Thoracic aorta endothelial cell (primary cell): ENCODE results near the gene ARL6IP4. TPM values are rescaled to one million over a fixed set of nuclear protein-coding genes. Genes with fewer than 3 reads are reported as not detected.

ENCODE experiments used
- small RNA-seq: library from RNA; depleted of rRNA; stranded (forward); fragments of <200 nt; gene quantifications from one replicate; pipeline ENCODE3, GENCODE V24; 2012
- total RNA-seq: library from RNA; depleted of rRNA; stranded (reverse); fragments of >200 nt; gene quantifications from 2 replicates; pipeline ENCODE4 v1.2.3, GENCODE V29; 2012

Gene ARL6IP4
- total RNA-seq = 166 and 188 TPM in 2 replicates

GRCh38 chr12:122980183-122981035, at the start of gene ARL6IP4:
TSS of gene ARL6IP4 (plus strand) at chr12:122980681. CDS start at chr12:122981140, 459 bp downstream.

DNA sequence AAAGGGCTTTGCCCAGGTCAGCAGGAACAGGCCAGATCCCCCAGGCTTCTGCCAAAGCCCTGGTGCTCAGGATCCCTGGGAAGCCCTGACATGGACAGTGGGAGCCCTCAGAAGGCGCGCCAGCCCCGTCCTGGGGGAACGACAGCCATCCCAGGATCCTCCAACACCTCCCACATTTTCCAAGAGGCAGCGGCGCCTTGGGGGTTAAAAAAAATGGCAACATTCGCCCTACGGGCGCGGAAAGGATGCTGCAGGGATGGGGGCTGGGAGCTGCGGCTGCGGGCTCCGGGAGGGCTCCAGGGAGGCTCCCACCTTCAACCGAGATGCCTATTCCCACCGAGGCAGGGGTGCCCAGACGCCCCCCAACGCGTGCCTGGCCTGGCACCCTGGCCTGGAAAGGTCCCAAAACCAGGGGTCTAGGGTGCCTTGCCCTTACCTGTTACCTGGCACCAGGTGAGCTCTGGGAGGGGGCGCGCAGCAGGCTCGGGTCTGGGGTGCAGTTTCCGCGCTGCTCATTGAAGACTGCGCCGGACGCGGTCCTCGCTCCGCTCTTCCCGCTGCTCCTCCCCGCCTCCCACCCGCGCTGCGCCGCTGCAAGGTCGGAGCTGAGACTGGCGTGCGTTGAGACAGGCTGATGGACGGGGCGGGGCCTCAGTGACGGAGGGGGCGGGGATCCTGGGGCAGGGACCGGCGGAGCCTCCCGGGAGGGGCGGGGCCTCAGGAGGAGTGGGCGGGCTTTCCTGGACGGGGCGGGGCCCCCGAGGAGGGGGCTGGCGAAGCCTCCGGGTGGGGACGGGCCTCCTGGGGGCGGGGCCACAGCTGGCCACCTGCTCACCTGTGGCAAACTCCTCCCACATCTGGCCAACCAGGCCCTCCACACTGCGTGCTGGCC, 14.4 kb upstream of the ARL6IP4 start, which contains the start of gene ABCB9:
Gene ABCB9, minus strand, starts transcription at position 613 of the 892 bp plus-strand sequence. CDS start 6,228 bp downstream, outside the sequence.

DNA sequence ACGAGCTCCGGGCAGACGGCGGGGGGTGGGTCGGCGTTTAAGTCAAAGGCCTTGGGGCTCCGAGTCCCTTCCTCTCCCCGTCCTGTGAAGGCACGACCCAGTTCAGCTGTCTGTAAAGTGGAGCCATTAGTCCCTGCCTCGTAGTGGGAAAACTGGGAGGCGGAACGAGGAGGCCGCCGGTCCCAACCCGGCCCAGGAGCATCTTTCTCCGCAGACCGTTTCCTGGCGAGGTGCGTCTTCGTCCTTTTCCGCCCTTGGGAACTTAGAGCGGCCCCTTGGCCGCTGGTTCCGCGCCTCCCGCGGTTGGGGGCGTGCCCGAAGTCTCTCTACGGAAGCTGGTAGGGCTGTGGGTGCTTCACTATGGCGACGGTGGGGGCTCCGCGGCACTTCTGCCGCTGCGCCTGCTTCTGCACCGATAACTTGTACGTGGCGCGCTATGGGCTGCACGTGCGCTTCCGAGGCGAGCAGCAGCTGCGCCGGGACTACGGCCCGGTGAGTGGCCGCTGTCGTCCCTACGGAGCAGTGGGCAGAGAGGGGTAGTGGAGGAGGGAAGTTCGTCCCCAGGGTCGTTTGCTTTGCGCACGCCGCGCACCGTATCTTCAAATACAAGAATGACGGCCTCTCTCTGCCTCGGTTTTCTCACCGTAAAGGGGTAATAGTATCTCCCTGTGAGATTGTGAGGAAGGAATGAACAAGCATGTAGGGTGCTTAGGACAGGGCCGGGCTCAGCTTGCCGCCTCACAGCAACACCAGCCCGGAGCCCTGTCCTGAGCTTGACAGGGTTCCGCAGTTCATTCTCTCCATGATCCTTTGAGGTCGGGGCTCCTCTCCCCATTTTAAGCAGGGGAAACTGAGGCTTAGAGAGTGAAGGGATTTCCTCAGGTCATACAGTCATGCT, 5.3 kb upstream of the ARL6IP4 start, which contains the start of gene OGFOD2:
Gene OGFOD2, plus strand, starts transcription at position 353 of the 898 bp plus-strand sequence. Its CDS starts 8 bp downstream, at position 361.

Small RNAs within 50 kb of the gene (small RNA-seq; reads per million reads assigned to genes)
- gene ARL6IP4 (not detected), gene MIR4304 (not detected)

Other genes starting within 250 kb of the ARL6IP4 start
- gene HCAR1, start 249.8 kb upstream of the ARL6IP4 start, total RNA-seq = not detected in 2 replicates
- gene DENR, start 227.9 kb upstream of the ARL6IP4 start, total RNA-seq = 67.5 and 71.4 TPM in 2 replicates
- 0.72 and 0.80 TPM in 2 replicates for gene CCDC62, start 206.1 kb upstream of the ARL6IP4 start, total RNA-seq
- gene HIP1R, start 145.2 kb upstream of the ARL6IP4 start, total RNA-seq = 82.2 and 93.1 TPM in 2 replicates
- 41.9 and 42.4 TPM in 2 replicates for gene VPS37B, start 84.6 kb upstream of the ARL6IP4 start, total RNA-seq
- 12.8 and 13.4 TPM in 2 replicates for gene ABCB9, start 14.2 kb upstream of the ARL6IP4 start, total RNA-seq
- 10.4 and 11.8 TPM in 2 replicates for gene OGFOD2, start 5.4 kb upstream of the ARL6IP4 start, total RNA-seq
- 9.1 and 9.3 TPM in 2 replicates for gene PITPNM2, start 170.4 kb downstream of the ARL6IP4 start, total RNA-seq